Measurements from ENCODE around the gene DYNLRB1. TPM values are rescaled to one million over a fixed set of nuclear protein-coding genes. Genes with fewer than 3 reads are reported as not detected.

DYNLRB1 gene
- total and polyA plus RNA-seq, 2 of the 13 experiments (the other 11 are each of a cell fraction or from before 2014, with no cell fraction given) = 140 to 244 TPM

GRCh38 chr20:34475979-34476736 is 40.1 kb upstream of the DYNLRB1 start (continued):
- TF ChIP-seq SKIL (CRISPR knock-in tag; IDR thresholded peaks at IDR 0.05; ENCODE audit: borderline replicate concordance) (no peak), NONO (IDR thresholded peaks at IDR 0.05) (no peak), NONO (CRISPR knock-in tag; conservative IDR thresholded peaks at IDR 0.05) (0 out of 2 replicates have a peak, but pooled peaks have one; percentile 26), ZNF770 (CRISPR knock-in tag; IDR thresholded peaks at IDR 0.05) (peak; percentile 63; the same call in 1 of the 2 replicates), ZNF547 (CRISPR knock-in tag; IDR thresholded peaks at IDR 0.05) (no peak), FOXO4 (CRISPR knock-in tag; conservative IDR thresholded peaks at IDR 0.05) (0 out of 2 replicates have a peak, but pooled peaks have one; percentile 54), TCF12 (IDR thresholded peaks at IDR 0.05) (no peak), TCF12 (CRISPR knock-in tag; IDR thresholded peaks at IDR 0.05) (0 out of 2 replicates have a peak, but pooled peaks have one; percentile 36), ZNF576 (CRISPR knock-in tag; IDR thresholded peaks at IDR 0.05) (no peak), ATAD3A (CRISPR knock-in tag; IDR thresholded peaks at IDR 0.05) (no peak)
- TF ChIP-seq, protein P1, sequence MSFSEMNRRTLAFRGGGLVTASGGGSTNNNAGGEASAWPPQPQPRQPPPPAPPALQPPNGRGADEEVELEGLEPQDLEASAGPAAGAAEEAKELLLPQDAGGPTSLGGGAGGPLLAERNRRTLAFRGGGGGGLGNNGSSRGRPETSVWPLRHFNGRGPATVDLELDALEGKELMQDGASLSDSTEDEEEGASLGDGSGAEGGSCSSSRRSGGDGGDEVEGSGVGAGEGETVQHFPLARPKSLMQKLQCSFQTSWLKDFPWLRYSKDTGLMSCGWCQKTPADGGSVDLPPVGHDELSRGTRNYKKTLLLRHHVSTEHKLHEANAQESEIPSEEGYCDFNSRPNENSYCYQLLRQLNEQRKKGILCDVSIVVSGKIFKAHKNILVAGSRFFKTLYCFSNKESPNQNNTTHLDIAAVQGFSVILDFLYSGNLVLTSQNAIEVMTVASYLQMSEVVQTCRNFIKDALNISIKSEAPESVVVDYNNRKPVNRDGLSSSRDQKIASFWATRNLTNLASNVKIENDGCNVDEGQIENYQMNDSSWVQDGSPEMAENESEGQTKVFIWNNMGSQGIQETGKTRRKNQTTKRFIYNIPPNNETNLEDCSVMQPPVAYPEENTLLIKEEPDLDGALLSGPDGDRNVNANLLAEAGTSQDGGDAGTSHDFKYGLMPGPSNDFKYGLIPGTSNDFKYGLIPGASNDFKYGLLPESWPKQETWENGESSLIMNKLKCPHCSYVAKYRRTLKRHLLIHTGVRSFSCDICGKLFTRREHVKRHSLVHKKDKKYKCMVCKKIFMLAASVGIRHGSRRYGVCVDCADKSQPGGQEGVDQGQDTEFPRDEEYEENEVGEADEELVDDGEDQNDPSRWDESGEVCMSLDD (CRISPR knock-in tag; IDR thresholded peaks at IDR 0.05; ENCODE audit: borderline replicate concordance) = no peak
- TF ChIP-seq, protein P2, sequence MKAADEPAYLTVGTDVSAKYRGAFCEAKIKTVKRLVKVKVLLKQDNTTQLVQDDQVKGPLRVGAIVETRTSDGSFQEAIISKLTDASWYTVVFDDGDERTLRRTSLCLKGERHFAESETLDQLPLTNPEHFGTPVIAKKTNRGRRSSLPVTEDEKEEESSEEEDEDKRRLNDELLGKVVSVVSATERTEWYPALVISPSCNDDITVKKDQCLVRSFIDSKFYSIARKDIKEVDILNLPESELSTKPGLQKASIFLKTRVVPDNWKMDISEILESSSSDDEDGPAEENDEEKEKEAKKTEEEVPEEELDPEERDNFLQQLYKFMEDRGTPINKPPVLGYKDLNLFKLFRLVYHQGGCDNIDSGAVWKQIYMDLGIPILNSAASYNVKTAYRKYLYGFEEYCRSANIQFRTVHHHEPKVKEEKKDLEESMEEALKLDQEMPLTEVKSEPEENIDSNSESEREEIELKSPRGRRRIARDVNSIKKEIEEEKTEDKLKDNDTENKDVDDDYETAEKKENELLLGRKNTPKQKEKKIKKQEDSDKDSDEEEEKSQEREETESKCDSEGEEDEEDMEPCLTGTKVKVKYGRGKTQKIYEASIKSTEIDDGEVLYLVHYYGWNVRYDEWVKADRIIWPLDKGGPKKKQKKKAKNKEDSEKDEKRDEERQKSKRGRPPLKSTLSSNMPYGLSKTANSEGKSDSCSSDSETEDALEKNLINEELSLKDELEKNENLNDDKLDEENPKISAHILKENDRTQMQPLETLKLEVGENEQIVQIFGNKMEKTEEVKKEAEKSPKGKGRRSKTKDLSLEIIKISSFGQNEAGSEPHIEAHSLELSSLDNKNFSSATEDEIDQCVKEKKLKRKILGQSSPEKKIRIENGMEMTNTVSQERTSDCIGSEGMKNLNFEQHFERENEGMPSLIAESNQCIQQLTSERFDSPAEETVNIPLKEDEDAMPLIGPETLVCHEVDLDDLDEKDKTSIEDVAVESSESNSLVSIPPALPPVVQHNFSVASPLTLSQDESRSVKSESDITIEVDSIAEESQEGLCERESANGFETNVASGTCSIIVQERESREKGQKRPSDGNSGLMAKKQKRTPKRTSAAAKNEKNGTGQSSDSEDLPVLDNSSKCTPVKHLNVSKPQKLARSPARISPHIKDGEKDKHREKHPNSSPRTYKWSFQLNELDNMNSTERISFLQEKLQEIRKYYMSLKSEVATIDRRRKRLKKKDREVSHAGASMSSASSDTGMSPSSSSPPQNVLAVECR (CRISPR knock-in tag; IDR thresholded peaks at IDR 0.05; ENCODE audit: borderline replicate concordance) = peak; percentile 64; the same call in 1 of the 2 replicates
- TF ChIP-seq, protein P3, sequence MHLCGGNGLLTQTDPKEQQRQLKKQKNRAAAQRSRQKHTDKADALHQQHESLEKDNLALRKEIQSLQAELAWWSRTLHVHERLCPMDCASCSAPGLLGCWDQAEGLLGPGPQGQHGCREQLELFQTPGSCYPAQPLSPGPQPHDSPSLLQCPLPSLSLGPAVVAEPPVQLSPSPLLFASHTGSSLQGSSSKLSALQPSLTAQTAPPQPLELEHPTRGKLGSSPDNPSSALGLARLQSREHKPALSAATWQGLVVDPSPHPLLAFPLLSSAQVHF (CRISPR knock-in tag; IDR thresholded peaks at IDR 0.05) = no peak

Data from HepG2 (cell line).